Osteoblast (primary cell): ENCODE results near the gene CNTRL. TPM values are rescaled to one million over a fixed set of nuclear protein-coding genes. Genes with fewer than 3 reads are reported as not detected.

Source experiments
- DNase-seq: peaks from one replicate; pipeline ENCODE4 v3.0.0; 2011; ENCODE audit warnings: low spot score, mixed read lengths; ENCODE audit not compliant: insufficient read length; ENCODE audit errors: missing footprints
- H2AFZ ChIP-seq: 2 replicates; pipeline ENCODE4 v1.6.0; 2011; ENCODE audit warnings: mild to moderate bottlenecking, low read length
- H3K27ac ChIP-seq: 2 replicates; pipeline ENCODE4 v1.5.1; 2011; ENCODE audit warnings: mild to moderate bottlenecking, low read depth, low read length, moderate library complexity
- H3K27me3 ChIP-seq: 2 replicates; pipeline ENCODE4 v1.6.0; 2012; ENCODE audit warnings: mild to moderate bottlenecking, control low read depth, inconsistent platforms, low read length, moderate library complexity; ENCODE audit not compliant: insufficient read depth
- H3K36me3 ChIP-seq: 2 replicates; pipeline ENCODE4 v1.5.1; 2011; ENCODE audit warnings: mild to moderate bottlenecking, low read length, control low read depth, moderate library complexity; ENCODE audit not compliant: insufficient read depth
- H3K4me1 ChIP-seq: 2 replicates; pipeline ENCODE4 v1.5.1; 2011; ENCODE audit warnings: mild to moderate bottlenecking, low read length, control low read depth, moderate library complexity; ENCODE audit not compliant: insufficient read depth
- H3K4me2 ChIP-seq: 2 replicates; pipeline ENCODE4 v1.6.0; 2011; ENCODE audit warnings: mild to moderate bottlenecking, low read length; ENCODE audit not compliant: insufficient read depth
- H3K4me3 ChIP-seq: fragments of 200-600 bp; sonication (generic); 3 replicates; pipeline ENCODE4 v1.5.1; 2012; ENCODE audit warnings: mild to moderate bottlenecking, low read length, inconsistent platforms; ENCODE audit not compliant: insufficient read depth
- H3K79me2 ChIP-seq: 2 replicates; pipeline ENCODE4 v1.6.0; 2012; ENCODE audit warnings: mild to moderate bottlenecking, low read length, control low read depth, inconsistent platforms; ENCODE audit not compliant: insufficient read depth
- H3K9me3 ChIP-seq: 2 replicates; pipeline ENCODE4 v1.5.1; 2011; ENCODE audit warnings: low read depth, low read length, control low read depth
- H4K20me1 ChIP-seq: 2 replicates; pipeline ENCODE4 v1.6.0; 2012; ENCODE audit warnings: mild to moderate bottlenecking, low read length, control low read depth; ENCODE audit not compliant: insufficient read depth
- CTCF ChIP-seq: IDR thresholded peaks from 2 replicates; pipeline ENCODE4 v1.5.1; 2011; ENCODE audit warnings: mild to moderate bottlenecking, low read depth, low read length, moderate library complexity; ENCODE audit errors: extremely low read depth
- total RNA-seq: library from RNA; depleted of rRNA; stranded (reverse); fragments of >200 nt; gene quantifications from 2 replicates; pipeline ENCODE4 v1.2.3, GENCODE V29; 2012

CNTRL gene
- total RNA-seq, 1 donor: 8.7 TPM

GRCh38 chr9:121191235-121191634, 116.5 kb downstream of the CNTRL start:
- no peak overlapping the region for H3K4me3 ChIP-seq
- H4K20me1 ChIP-seq: peaks cover 74% of the 10 kb centered on the region
- TF ChIP-seq CTCF: no peak
- peaks cover 14% of the 10 kb centered on the region for H3K36me3 ChIP-seq
- no peak for DNase-seq
- peaks cover 97% of the 10 kb centered on the region for H3K79me2 ChIP-seq
- H2AFZ ChIP-seq: no peak overlapping the region
- peaks cover 51% of the 10 kb centered on the region for H3K4me1 ChIP-seq
- H3K4me2 ChIP-seq: peak overlapping the region; percentile 23
- H3K27ac ChIP-seq: peak overlapping the region; percentile 14
- no peaks in the 10 kb centered on the region for H3K27me3 ChIP-seq
- H3K9me3 ChIP-seq: no peaks in the 10 kb centered on the region

- H3K9me3 ChIP-seq: no peaks in the 10 kb centered on the region
- H3K27me3 ChIP-seq: no peaks in the 10 kb centered on the region
- peak overlapping the region; percentile 63 for H3K27ac ChIP-seq
- H3K4me3 ChIP-seq: no peak overlapping the region
- H2AFZ ChIP-seq: no peak overlapping the region
- no peak for DNase-seq
- H3K79me2 ChIP-seq: peaks cover 98% of the 10 kb centered on the region
- peaks cover 81% of the 10 kb centered on the region for H4K20me1 ChIP-seq
- peaks cover 11% of the 10 kb centered on the region for H3K36me3 ChIP-seq
- H3K4me2 ChIP-seq: no peak overlapping the region
- peaks cover 55% of the 10 kb centered on the region for H3K4me1 ChIP-seq
- no peak for TF ChIP-seq CTCF
Observed at GRCh38 chr9:121192518-121192917, 117.8 kb downstream of the CNTRL start.

- Histone ChIP-seq H3K9me3 (no peaks in the 10 kb centered on the region), H3K27ac (peak overlapping the region; percentile 63), H3K79me2 (peaks cover 98% of the 10 kb centered on the region), H2AFZ (no peak overlapping the region), H3K36me3 (peaks cover 11% of the 10 kb centered on the region), H4K20me1 (peaks cover 85% of the 10 kb centered on the region), H3K4me1 (peaks cover 50% of the 10 kb centered on the region), H3K4me2 (peak overlapping the region; percentile 4), H3K27me3 (no peaks in the 10 kb centered on the region), H3K4me3 (no peak overlapping the region)
- no peak for DNase-seq
- no peak for TF ChIP-seq CTCF
Observed at GRCh38 chr9:121192959-121193640, 118.3 kb downstream of the CNTRL start.

- Histone ChIP-seq H2AFZ (no peak overlapping the region), H3K4me3 (no peak overlapping the region), H3K27ac (peak overlapping the region; percentile 63), H3K9me3 (no peaks in the 10 kb centered on the region), H4K20me1 (peaks cover 87% of the 10 kb centered on the region), H3K79me2 (peaks cover 100% of the 10 kb centered on the region), H3K4me2 (no peak overlapping the region), H3K27me3 (no peaks in the 10 kb centered on the region), H3K36me3 (peaks cover under 1% of the 10 kb centered on the region), H3K4me1 (peaks cover 64% of the 10 kb centered on the region)
- no peak for TF ChIP-seq CTCF
- peak; percentile 75 for DNase-seq
Observed at GRCh38 chr9:121194730-121195129, 120.0 kb downstream of the CNTRL start.
